ENCODE results near the gene PBX1.

Gene PBX1

GRCh38 chr1:164801246-164801731, 242.3 kb downstream of the PBX1 start:
- no peak overlapping the region for H3K4me3 ChIP-seq (ENCODE audit: low read depth, low read length)
- DNase-seq (ENCODE audit: low read depth), result no peak
- in situ Hi-C loops (cut with HindIII; ENCODE audit: low sequenced_read_pairs), result no loop called here
- TF ChIP-seq CTCF (IDR thresholded peaks at IDR 0.05; ENCODE audit: low read depth, low read length, missing control alignments), result no peak

- H3K4me3 ChIP-seq (ENCODE audit: low read depth, low read length), result no peak overlapping the region
- DNase-seq (ENCODE audit: low read depth), result no peak
- TF ChIP-seq CTCF (IDR thresholded peaks at IDR 0.05; ENCODE audit: low read depth, low read length, missing control alignments), result no peak
- in situ Hi-C loops (cut with HindIII; ENCODE audit: low sequenced_read_pairs), result no loop called here
Measured at GRCh38 chr1:164801791-164802502, 243.0 kb downstream of the PBX1 start.

- no peak for TF ChIP-seq CTCF (IDR thresholded peaks at IDR 0.05; ENCODE audit: low read depth, low read length, missing control alignments)
- in situ Hi-C loops (cut with HindIII; ENCODE audit: low sequenced_read_pairs), result no loop called here
- DNase-seq (ENCODE audit: low read depth), result no peak
- H3K4me3 ChIP-seq (ENCODE audit: low read depth, low read length), result no peak overlapping the region
Measured at GRCh38 chr1:164802529-164803282, 243.7 kb downstream of the PBX1 start.

GRCh38 chr1:164803366-164803765, 244.4 kb downstream of the PBX1 start:
- in situ Hi-C loops (cut with HindIII; ENCODE audit: low sequenced_read_pairs), result no loop called here
- H3K4me3 ChIP-seq (ENCODE audit: low read depth, low read length), result no peak overlapping the region
- TF ChIP-seq CTCF (IDR thresholded peaks at IDR 0.05; ENCODE audit: low read depth, low read length, missing control alignments), result no peak
- DNase-seq (ENCODE audit: low read depth), result peak; percentile 56

- no peak overlapping the region for H3K4me3 ChIP-seq (ENCODE audit: low read depth, low read length)
- no peak for TF ChIP-seq CTCF (IDR thresholded peaks at IDR 0.05; ENCODE audit: low read depth, low read length, missing control alignments)
- no peak for DNase-seq (ENCODE audit: low read depth)
- in situ Hi-C loops (cut with HindIII; ENCODE audit: low sequenced_read_pairs), result no loop called here
Measured at GRCh38 chr1:164804366-164804765, 245.4 kb downstream of the PBX1 start.

- H3K4me3 ChIP-seq (ENCODE audit: low read depth, low read length), result no peak overlapping the region
- no peak for TF ChIP-seq CTCF (IDR thresholded peaks at IDR 0.05; ENCODE audit: low read depth, low read length, missing control alignments)
- no peak for DNase-seq (ENCODE audit: low read depth)
- in situ Hi-C loops (cut with HindIII; ENCODE audit: low sequenced_read_pairs), result no loop called here
Measured at GRCh38 chr1:164805399-164805798, 246.4 kb downstream of the PBX1 start.
